Right atrium auricular region (tissue), 2 donors: Measurements from ENCODE around the gene MGP. TPM values are rescaled to one million over a fixed set of nuclear protein-coding genes. Genes with fewer than 3 reads are reported as not detected.

Experiments
- DNase-seq: peaks from one replicate; pipeline ENCODE4 v3.0.0-alpha.2; 2019; ENCODE audit warnings: low spot score
- H3K27ac ChIP-seq, 2 donors: fragments of 200-600 bp; sonication (generic); 1 replicate in 1 of 2; 2 replicates in 1 of 2; pipeline ENCODE4 v1.5.1; 2016 to 2019
- H3K27me3 ChIP-seq, 2 donors: fragments of 200-600 bp; sonication (generic); one replicate each; pipeline versions ENCODE4 v1.5.1 to v1.6.0; 2017 to 2019
- H3K36me3 ChIP-seq: fragments of 200-600 bp; sonication (generic); one replicate; pipeline ENCODE4 v1.5.1; 2016
- H3K4me1 ChIP-seq, 2 donors: fragments of 200-600 bp; sonication (generic); one replicate each; pipeline versions ENCODE4 v1.5.1 to v1.6.0; 2017 to 2019
- H3K4me3 ChIP-seq, 2 donors: fragments of 200-600 bp; sonication (generic); 1 replicate in 1 of 2; 2 replicates in 1 of 2; pipeline ENCODE4 v1.5.1; 2017 to 2019; ENCODE audit warnings: mild to moderate bottlenecking in 1 of 2, moderate library complexity in 1 of 2
- H3K9me3 ChIP-seq, 2 donors: fragments of 200-600 bp; sonication (generic); one replicate each; pipeline ENCODE4 v1.5.1; 2019
- total RNA-seq, 2 donors: library from RNA; depleted of rRNA; stranded (reverse); fragments of >200 nt; gene quantifications; one replicate each; pipeline ENCODE4 v1.1.0, GENCODE V29; 2016
- TF ChIP-seq, protein P1 (sequence below), 2 donors: fragments of 200-600 bp; sonication (generic); IDR thresholded peaks; one replicate each; pipeline ENCODE4 v1.5.1; 2019; ENCODE audit warnings: antibody characterized with exemption in 2 of 2

The MGP gene
- total RNA-seq, 2 donors from 2014 or later: 287 to 454 TPM

DNA sequence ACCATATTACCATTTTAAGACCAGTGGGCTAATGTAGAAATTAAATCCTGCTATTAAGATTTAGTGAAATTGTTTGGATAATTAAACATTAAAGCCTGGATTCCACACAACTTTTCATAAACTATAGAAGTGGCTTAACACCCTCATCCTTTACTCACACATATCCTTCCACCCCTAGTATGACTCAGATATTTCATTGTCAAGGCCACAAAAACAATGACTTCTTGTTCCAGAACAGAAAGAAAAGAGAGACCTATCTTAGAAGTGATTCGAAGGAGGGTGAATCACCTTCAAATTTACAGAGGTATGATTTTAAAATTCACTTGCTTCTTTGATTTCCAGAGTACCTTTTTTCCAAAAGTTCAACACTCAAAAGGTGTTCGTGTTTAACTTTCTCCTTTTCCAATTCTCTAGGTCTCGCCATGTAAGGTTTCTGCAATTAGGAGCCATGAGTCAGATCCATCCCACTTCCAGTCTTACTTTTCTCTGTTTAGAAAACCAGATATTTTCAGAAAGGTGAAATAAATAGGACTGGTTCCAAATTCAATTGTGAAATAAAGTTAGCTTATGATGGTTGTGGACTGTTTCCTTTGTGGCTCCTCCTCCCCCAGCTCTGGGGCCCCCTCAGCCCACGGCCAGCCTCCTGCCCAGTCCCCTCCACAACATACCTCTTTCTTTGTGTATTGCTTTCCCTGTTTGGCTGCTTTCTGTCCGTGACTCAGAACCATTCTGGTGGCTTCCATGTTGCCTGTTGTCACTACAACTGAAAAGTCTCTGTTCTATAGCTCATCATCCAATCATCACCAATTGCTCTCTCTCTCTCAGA lies 24.6 kb upstream of the MGP start:
- Histone ChIP-seq H3K4me1 (peaks cover 0 to 21% of the 10 kb centered on the region in 2 donors), H3K4me3 (no peak overlapping the region), H3K36me3 (no peaks in the 10 kb centered on the region), H3K9me3 (no peaks in the 10 kb centered on the region), H3K27ac (no peak overlapping the region), H3K27me3 (no peaks in the 10 kb centered on the region)
- DNase-seq: no peak
- TF ChIP-seq, protein P1, sequence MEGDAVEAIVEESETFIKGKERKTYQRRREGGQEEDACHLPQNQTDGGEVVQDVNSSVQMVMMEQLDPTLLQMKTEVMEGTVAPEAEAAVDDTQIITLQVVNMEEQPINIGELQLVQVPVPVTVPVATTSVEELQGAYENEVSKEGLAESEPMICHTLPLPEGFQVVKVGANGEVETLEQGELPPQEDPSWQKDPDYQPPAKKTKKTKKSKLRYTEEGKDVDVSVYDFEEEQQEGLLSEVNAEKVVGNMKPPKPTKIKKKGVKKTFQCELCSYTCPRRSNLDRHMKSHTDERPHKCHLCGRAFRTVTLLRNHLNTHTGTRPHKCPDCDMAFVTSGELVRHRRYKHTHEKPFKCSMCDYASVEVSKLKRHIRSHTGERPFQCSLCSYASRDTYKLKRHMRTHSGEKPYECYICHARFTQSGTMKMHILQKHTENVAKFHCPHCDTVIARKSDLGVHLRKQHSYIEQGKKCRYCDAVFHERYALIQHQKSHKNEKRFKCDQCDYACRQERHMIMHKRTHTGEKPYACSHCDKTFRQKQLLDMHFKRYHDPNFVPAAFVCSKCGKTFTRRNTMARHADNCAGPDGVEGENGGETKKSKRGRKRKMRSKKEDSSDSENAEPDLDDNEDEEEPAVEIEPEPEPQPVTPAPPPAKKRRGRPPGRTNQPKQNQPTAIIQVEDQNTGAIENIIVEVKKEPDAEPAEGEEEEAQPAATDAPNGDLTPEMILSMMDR (IDR thresholded peaks at IDR 0.05): no peak

DNA sequence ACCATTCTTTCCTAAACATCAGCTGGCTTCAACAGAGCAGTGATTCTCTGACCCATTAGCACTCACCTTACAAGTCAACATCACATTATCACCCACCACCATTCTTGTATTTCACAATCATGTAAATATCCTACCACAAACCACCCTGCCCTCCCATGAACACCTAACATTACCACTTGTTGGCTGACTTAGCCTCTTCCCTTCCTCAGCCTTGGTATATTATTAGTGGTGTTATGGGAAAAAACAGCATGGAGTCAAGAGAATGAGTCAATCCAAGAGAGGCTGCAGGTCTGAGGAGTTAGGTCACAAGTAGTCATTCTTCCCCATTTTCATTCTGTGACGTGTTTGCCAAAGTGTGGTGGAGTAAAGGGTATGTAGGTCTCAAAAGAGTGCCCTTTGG lies 22.3 kb upstream of the MGP start:
- Histone ChIP-seq H3K4me3 (no peak overlapping the region), H3K36me3 (no peaks in the 10 kb centered on the region), H3K27ac (no peak overlapping the region), H3K4me1 (peaks cover 0 to 26% of the 10 kb centered on the region in 2 donors), H3K27me3 (no peaks in the 10 kb centered on the region), H3K9me3 (no peaks in the 10 kb centered on the region)
- TF ChIP-seq, protein P1 (IDR thresholded peaks at IDR 0.05): no peak
- DNase-seq: no peak

DNA sequence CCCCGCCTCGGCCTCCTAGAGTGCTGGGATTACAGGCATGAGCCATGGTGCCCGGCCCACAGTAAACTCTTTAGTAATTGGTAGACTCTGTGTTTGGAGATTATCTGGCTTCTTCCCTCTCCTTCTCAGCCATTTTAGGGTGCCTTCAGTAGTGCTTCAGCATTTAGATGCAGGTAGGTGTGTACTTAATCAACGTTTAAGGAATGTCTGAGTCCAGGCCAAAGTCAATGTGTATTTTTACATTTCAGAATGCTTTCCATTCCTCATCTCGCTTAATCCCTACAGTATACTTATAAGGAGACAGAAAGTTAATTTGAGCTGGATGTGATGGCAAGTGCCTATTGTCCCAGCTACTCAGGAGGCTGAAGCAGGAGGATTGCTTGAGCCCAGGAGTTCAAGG lies 20.5 kb upstream of the MGP start:
- no peaks in the 10 kb centered on the region for H3K36me3 ChIP-seq
- TF ChIP-seq, protein P1 (IDR thresholded peaks at IDR 0.05): no peak
- no peak for DNase-seq
- no peaks in the 10 kb centered on the region for H3K27me3 ChIP-seq
- H3K4me1 ChIP-seq: peaks cover 0 to 34% of the 10 kb centered on the region in 2 donors
- H3K9me3 ChIP-seq: no peaks in the 10 kb centered on the region
- no peak overlapping the region for H3K4me3 ChIP-seq
- peak overlapping the region; percentile 56 to 70 for H3K27ac ChIP-seq

DNA sequence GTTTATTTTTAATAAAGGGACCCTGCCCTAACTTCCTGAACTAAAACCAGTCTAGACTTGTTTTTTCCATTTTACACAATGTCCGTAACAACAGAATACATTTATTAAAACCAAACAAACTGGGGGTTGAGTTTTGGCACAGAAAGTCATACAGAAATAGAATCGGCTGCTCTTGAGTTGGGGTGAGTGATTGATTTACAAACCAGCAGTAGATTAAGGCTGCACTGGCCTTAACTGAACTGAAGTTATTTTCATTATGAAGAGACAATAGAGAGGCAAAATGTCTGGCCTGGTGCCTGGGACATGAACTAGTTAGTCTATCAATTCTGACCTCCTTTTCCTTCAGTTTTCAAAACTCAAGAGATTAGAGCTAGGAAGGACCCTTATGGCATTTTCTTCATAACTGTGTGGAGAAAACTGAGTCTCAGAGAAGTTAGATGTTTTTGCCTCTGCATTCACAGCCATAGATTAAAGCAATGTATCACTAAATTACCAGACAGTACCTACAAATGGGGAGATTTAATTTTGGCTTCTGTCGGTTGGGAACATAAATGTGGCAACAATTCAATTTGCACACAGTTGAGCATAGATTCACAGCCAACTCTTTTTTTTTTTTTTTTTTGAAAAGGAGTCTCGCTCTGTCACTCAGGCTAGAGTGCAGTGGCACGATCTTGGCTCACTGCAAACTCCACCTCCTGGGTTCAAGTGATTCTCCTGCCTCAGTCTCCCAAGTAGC lies 19.8 kb upstream of the MGP start:
- Histone ChIP-seq H3K27ac (peak overlapping the region; percentile 56 to 70), H3K4me3 (no peak overlapping the region), H3K27me3 (no peaks in the 10 kb centered on the region), H3K4me1 (peaks cover 0 to 36% of the 10 kb centered on the region in 2 donors), H3K9me3 (no peaks in the 10 kb centered on the region), H3K36me3 (no peaks in the 10 kb centered on the region)
- TF ChIP-seq, protein P1 (IDR thresholded peaks at IDR 0.05): no peak
- DNase-seq: no peak

DNA sequence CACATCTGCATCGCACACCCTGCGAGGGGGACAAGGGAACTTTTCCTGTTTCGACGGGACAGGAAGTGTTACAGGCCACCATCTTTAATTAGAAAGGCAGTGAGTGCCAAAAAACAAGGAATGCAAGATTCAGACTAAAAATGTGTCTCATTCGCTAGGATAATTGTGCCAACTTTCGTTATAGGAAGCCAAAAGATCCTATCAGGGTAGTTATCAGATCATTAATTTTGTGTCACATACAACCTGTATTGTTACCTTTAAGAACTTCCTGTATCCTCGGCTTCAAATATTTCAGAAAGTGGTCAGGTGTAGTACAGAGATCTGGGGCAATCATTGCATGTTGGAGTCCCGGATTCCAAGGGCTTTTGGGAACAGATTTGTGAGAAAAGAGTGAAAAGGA lies 19.2 kb upstream of the MGP start:
- Histone ChIP-seq H3K36me3 (no peaks in the 10 kb centered on the region), H3K9me3 (no peaks in the 10 kb centered on the region), H3K4me1 (peaks cover 0 to 36% of the 10 kb centered on the region in 2 donors), H3K27me3 (no peaks in the 10 kb centered on the region), H3K27ac (peak overlapping the region; percentile 56 to 70), H3K4me3 (no peak overlapping the region)
- DNase-seq: no peak
- TF ChIP-seq, protein P1 (IDR thresholded peaks at IDR 0.05): no peak
